Thymus (tissue), 11 donors: ENCODE measurements around the gene PDCL2. TPM values are rescaled to one million over a fixed set of nuclear protein-coding genes. Genes with fewer than 3 reads are reported as not detected.
"Not testable (repeated sequence)": the region's sequence is repeated elsewhere in the genome, so short reads cannot be mapped to it uniquely, and the experiment has no call there.

Experiments used
- DNase-seq, 9 donors: peaks; one replicate each; pipeline ENCODE4 v3.0.0-alpha.2; 2013; ENCODE audit warnings: low spot score in 9 of 9, low read depth in 6 of 9, missing footprints in 1 of 9
- H3K27ac ChIP-seq, 2 donors: one replicate each; pipeline ENCODE4 v1.5.1; 2013; ENCODE audit warnings: control low read depth in 1 of 2, low read depth in 1 of 2, low read length in 1 of 2, mild to moderate bottlenecking in 1 of 2, moderate library complexity in 1 of 2
- H3K27me3 ChIP-seq, 2 donors: one replicate each; pipeline ENCODE4 v1.5.1; 2013; ENCODE audit warnings: low read length in 1 of 2; ENCODE audit not compliant: control insufficient read depth in 2 of 2, insufficient read depth in 1 of 2
- H3K36me3 ChIP-seq, 2 donors: one replicate each; pipeline ENCODE4 v1.5.1; 2013; ENCODE audit warnings: low read length in 1 of 2, mild to moderate bottlenecking in 1 of 2, moderate library complexity in 1 of 2; ENCODE audit not compliant: control insufficient read depth in 2 of 2, insufficient read depth in 2 of 2
- H3K4me1 ChIP-seq, 2 donors: one replicate each; pipeline ENCODE4 v1.5.1; 2013; ENCODE audit warnings: low read length in 2 of 2; ENCODE audit not compliant: control insufficient read depth in 2 of 2, insufficient read depth in 2 of 2
- H3K4me3 ChIP-seq, 2 donors: one replicate each; pipeline ENCODE4 v1.5.1; 2013; ENCODE audit warnings: low read length in 2 of 2, control low read depth in 1 of 2, mild to moderate bottlenecking in 1 of 2
- H3K9me3 ChIP-seq, 2 donors: one replicate each; pipeline ENCODE4 v1.5.1; 2013; ENCODE audit warnings: low read length in 1 of 2, mild to moderate bottlenecking in 1 of 2; ENCODE audit not compliant: control insufficient read depth in 2 of 2, insufficient read depth in 1 of 2
- WGBS: extraction: QIAGEN DNeasy Blood & Tissue Kit; methylation state at CpG from one replicate; pipeline ENCODE4 v1.1.7; 2013; 5-methylcytosine and 5-hydroxymethylcytosine counted together
- polyA plus RNA-seq: library from polyadenylated mRNA; stranded (reverse); fragments of 200-250 nt; gene quantifications from one replicate; pipeline ENCODE4 v1.2.3, GENCODE V29; 2013
- total RNA-seq: library from RNA; stranded (reverse); fragments of 120-200 nt; gene quantifications from one replicate; pipeline ENCODE4 v1.2.4, GENCODE V29; 2013
- donor health status: healthy.

PDCL2 gene
- total and polyA plus RNA-seq, 2 donors, result 0.11 TPM; not detected in 1

GRCh38 chr4:55571806-55572205, 20.2 kb downstream of the PDCL2 start:
- no peak for DNase-seq
- Histone ChIP-seq H3K36me3 (no peaks in the 10 kb centered on the region), H3K4me3 (no peak overlapping the region), H3K4me1 (no peaks in the 10 kb centered on the region), H3K27ac (no peak overlapping the region), H3K9me3 (peaks cover 1 to 4% of the 10 kb centered on the region in 2 donors), H3K27me3 (no peaks in the 10 kb centered on the region)
- WGBS, result 96% methylated on average over 3 of the region's 3 CpGs

GRCh38 chr4:55568905-55569504, 23.0 kb downstream of the PDCL2 start:
- Histone ChIP-seq H3K27ac (no peak overlapping the region), H3K36me3 (no peaks in the 10 kb centered on the region), H3K27me3 (no peaks in the 10 kb centered on the region), H3K4me3 (no peak overlapping the region), H3K4me1 (no peaks in the 10 kb centered on the region), H3K9me3 (no peaks in the 10 kb centered on the region)
- no peak for DNase-seq
- WGBS, result 98% methylated on average over 1 of the region's 1 CpG

- Histone ChIP-seq H3K36me3 (no peaks in the 10 kb centered on the region), H3K27ac (no peak overlapping the region), H3K27me3 (no peaks in the 10 kb centered on the region), H3K4me1 (no peaks in the 10 kb centered on the region), H3K9me3 (no peaks in the 10 kb centered on the region), H3K4me3 (no peak overlapping the region)
- WGBS, result 97% methylated on average over 1 of the region's 1 CpG
- no peak for DNase-seq
Observed at GRCh38 chr4:55561889-55562288, 30.2 kb downstream of the PDCL2 start.

- no peaks in the 10 kb centered on the region for H3K4me1 ChIP-seq
- H3K36me3 ChIP-seq, result no peaks in the 10 kb centered on the region
- no peaks in the 10 kb centered on the region for H3K27me3 ChIP-seq
- no peak overlapping the region for H3K27ac ChIP-seq
- H3K9me3 ChIP-seq, result no peaks in the 10 kb centered on the region
- 92% methylated on average over 3 of the region's 3 CpGs for WGBS
- DNase-seq, result no peak
- no peak overlapping the region for H3K4me3 ChIP-seq
Observed at GRCh38 chr4:55560096-55560495, 31.9 kb downstream of the PDCL2 start.

GRCh38 chr4:55554453-55555030, 37.5 kb downstream of the PDCL2 start:
- DNase-seq, result peak in 2 of 9 donors; percentile 18 to 43
- no peak overlapping the region for H3K27ac ChIP-seq
- H3K4me3 ChIP-seq, result no peak overlapping the region
- WGBS, result 70% methylated on average over 2 of the region's 2 CpGs
- no peaks in the 10 kb centered on the region for H3K36me3 ChIP-seq
- H3K4me1 ChIP-seq, result no peaks in the 10 kb centered on the region
- no peaks in the 10 kb centered on the region for H3K27me3 ChIP-seq
- no peaks in the 10 kb centered on the region for H3K9me3 ChIP-seq

GRCh38 chr4:55553441-55554201, 38.4 kb downstream of the PDCL2 start:
- WGBS, result 90% methylated on average over 10 of the region's 10 CpGs
- H3K4me1 ChIP-seq, result no peaks in the 10 kb centered on the region
- peaks cover under 1 to 7% of the 10 kb centered on the region in 2 donors for H3K27me3 ChIP-seq
- H3K9me3 ChIP-seq, result no peaks in the 10 kb centered on the region
- H3K27ac ChIP-seq, result no peak overlapping the region
- no peak for DNase-seq
- H3K36me3 ChIP-seq, result no peaks in the 10 kb centered on the region
- no peak overlapping the region for H3K4me3 ChIP-seq

GRCh38 chr4:55551964-55552363, 40.1 kb downstream of the PDCL2 start:
- not testable (repeated sequence) for DNase-seq, H3K27ac ChIP-seq, H3K9me3 ChIP-seq, H3K36me3 ChIP-seq, H3K4me3 ChIP-seq, H3K4me1 ChIP-seq
- peaks cover 7 to 23% of the 10 kb centered on the region in 2 donors for H3K27me3 ChIP-seq
- WGBS, result 96% methylated on average over 6 of the region's 6 CpGs

GRCh38 chr4:55549888-55550287, 42.2 kb downstream of the PDCL2 start:
- no peak for DNase-seq
- Histone ChIP-seq H3K4me3 (no peak overlapping the region), H3K36me3 (no peaks in the 10 kb centered on the region), H3K4me1 (peaks cover 6 to 8% of the 10 kb centered on the region in 2 donors), H3K27me3 (peaks cover 12 to 35% of the 10 kb centered on the region in 2 donors), H3K9me3 (no peaks in the 10 kb centered on the region), H3K27ac (no peak overlapping the region)
- WGBS, result 93% methylated on average over 2 of the region's 2 CpGs

- DNase-seq, result no peak
- Histone ChIP-seq H3K4me3 (no peak overlapping the region), H3K9me3 (no peaks in the 10 kb centered on the region), H3K36me3 (no peaks in the 10 kb centered on the region), H3K27me3 (peaks cover 12 to 35% of the 10 kb centered on the region in 2 donors), H3K4me1 (peaks cover 6 to 8% of the 10 kb centered on the region in 2 donors), H3K27ac (no peak overlapping the region)
- WGBS, result 83% methylated on average over 4 of the region's 4 CpGs
Observed at GRCh38 chr4:55547918-55548317, 44.1 kb downstream of the PDCL2 start.
